Neural cell (in vitro differentiated cells): ENCODE measurements around the gene IQGAP2. TPM values are rescaled to one million over a fixed set of nuclear protein-coding genes. Genes with fewer than 3 reads are reported as not detected.
"Not testable (repeated sequence)": the region's sequence is repeated elsewhere in the genome, so short reads cannot be mapped to it uniquely, and the experiment has no call there.

Experiments used
- H2AFZ ChIP-seq: fragments of 200-600, 300-800 bp; sonication (generic), shearing (Covaris generic); 2 replicates; pipeline ENCODE4 v1.6.0; 2014; ENCODE audit warnings: low read depth, mild to moderate bottlenecking, antibody characterized with exemption, low read length, moderate library complexity
- H3F3A ChIP-seq: fragments of 200-600 bp; shearing (Covaris generic); 2 replicates; pipeline ENCODE4 v1.6.1; 2016; ENCODE audit warnings: mild to moderate bottlenecking, moderate library complexity, mixed read lengths, antibody characterized with exemption, low read length; ENCODE audit not compliant: insufficient read depth, poor library complexity, severe bottlenecking
- H3K27ac ChIP-seq: fragments of 200-600, 300-800 bp; sonication (generic), shearing (Covaris generic); 2 replicates; pipeline ENCODE4 v1.5.1; 2014; ENCODE audit warnings: mild to moderate bottlenecking, low read length, moderate library complexity
- H3K27me3 ChIP-seq: fragments of 300-800, 200-600 bp; sonication (generic), shearing (Covaris generic); 2 replicates; pipeline ENCODE4 v1.6.0; 2014; ENCODE audit warnings: mild to moderate bottlenecking, low read depth, low read length, moderate library complexity; ENCODE audit not compliant: insufficient read depth
- H3K36me3 ChIP-seq: fragments of 300-800, 200-600 bp; sonication (generic), shearing (Covaris generic); 2 replicates; pipeline ENCODE4 v1.5.1; 2014; ENCODE audit warnings: mild to moderate bottlenecking, antibody characterized with exemption, low read length, moderate library complexity; ENCODE audit not compliant: insufficient read depth
- H3K4me2 ChIP-seq: fragments of 300-800, 200-600 bp; sonication (generic), shearing (Covaris generic); 2 replicates; pipeline ENCODE4 v1.6.0; 2014; ENCODE audit warnings: mild to moderate bottlenecking, low read length
- H3K4me3 ChIP-seq: fragments of 300-800, 200-600 bp; sonication (generic), shearing (Covaris generic); 2 replicates; pipeline ENCODE4 v1.5.1; 2014; ENCODE audit warnings: mild to moderate bottlenecking, low read length, moderate library complexity
- H3K79me2 ChIP-seq: fragments of 200-600 bp; shearing (Covaris generic); replicated peaks from 2 replicates; pipeline ENCODE4 v1.6.0; 2014; ENCODE audit warnings: mild to moderate bottlenecking, low read length, moderate library complexity; ENCODE audit not compliant: insufficient read depth
- H3K9ac ChIP-seq: fragments of 300-800, 200-600 bp; sonication (generic), shearing (Covaris generic); 2 replicates; pipeline ENCODE4 v1.6.1; 2016; ENCODE audit warnings: mild to moderate bottlenecking, low read length, mixed read lengths
- H3K9me2 ChIP-seq: fragments of 200-600 bp; shearing (Covaris generic); 2 replicates; pipeline ENCODE4 v1.6.1; 2016; ENCODE audit warnings: mild to moderate bottlenecking, low read length, mixed read lengths; ENCODE audit not compliant: insufficient read depth
- H3K9me3 ChIP-seq: fragments of 200-600, 300-800 bp; sonication (generic), shearing (Covaris generic); 2 replicates; pipeline ENCODE4 v1.6.1; 2016; ENCODE audit warnings: mild to moderate bottlenecking, mixed run types, low read length, moderate library complexity, mixed read lengths
- H4K20me1 ChIP-seq: fragments of 200-600 bp; shearing (Covaris generic); 2 replicates; pipeline ENCODE4 v1.6.1; 2016; ENCODE audit warnings: mild to moderate bottlenecking, mixed run types; ENCODE audit not compliant: insufficient read depth
- CTCF ChIP-seq: fragments of 450-650 bp; IDR thresholded peaks from 2 replicates; pipeline ENCODE4 v1.5.1; 2014; ENCODE audit warnings: antibody characterized with exemption, mild to moderate bottlenecking, moderate library complexity; ENCODE audit not compliant: poor library complexity, severe bottlenecking
- EP300 ChIP-seq: fragments of 450-650 bp; conservative IDR thresholded peaks from 2 replicates; pipeline ENCODE4 v1.6.1; 2014; ENCODE audit warnings: antibody characterized with exemption, mild to moderate bottlenecking, moderate library complexity; ENCODE audit not compliant: poor library complexity, severe bottlenecking
- EZH2 ChIP-seq: fragments of 200-600, 300-800 bp; shearing (Covaris generic), sonication (generic); IDR thresholded peaks from 2 replicates; pipeline ENCODE4 v1.6.1; 2014; ENCODE audit warnings: antibody characterized with exemption, low read length, borderline replicate concordance, mild to moderate bottlenecking; ENCODE audit not compliant: insufficient read depth, poor library complexity, severe bottlenecking
- MXI1 ChIP-seq: fragments of 450-650 bp; conservative IDR thresholded peaks from 2 replicates; pipeline ENCODE4 v1.6.1; 2014; ENCODE audit warnings: antibody characterized with exemption, mild to moderate bottlenecking; ENCODE audit not compliant: poor library complexity, severe bottlenecking
- POLR2AphosphoS5 ChIP-seq: IDR thresholded peaks from 2 replicates; pipeline ENCODE4 v1.6.1; 2012
- RAD21 ChIP-seq: fragments of 450-650 bp; conservative IDR thresholded peaks from 2 replicates; pipeline ENCODE4 v1.6.1; 2014; ENCODE audit warnings: antibody characterized with exemption, mild to moderate bottlenecking, moderate library complexity
- REST ChIP-seq: IDR thresholded peaks from 2 replicates; pipeline ENCODE4 v1.6.1; 2012; ENCODE audit warnings: borderline replicate concordance
- SMC3 ChIP-seq: fragments of 450-650 bp; conservative IDR thresholded peaks from 2 replicates; pipeline ENCODE4 v1.6.1; 2014; ENCODE audit warnings: antibody characterized with exemption, mild to moderate bottlenecking, moderate library complexity; ENCODE audit not compliant: poor library complexity
- TAF1 ChIP-seq: IDR thresholded peaks from 2 replicates; pipeline ENCODE4 v1.6.1; 2012; ENCODE audit warnings: low read depth
- polyA plus RNA-seq: library from polyadenylated mRNA; depleted of rRNA; stranded (reverse); fragments of >200 nt; gene quantifications from 2 replicates; pipeline ENCODE4 v1.2.3, GENCODE V29; 2014

The IQGAP2 gene
- polyA plus RNA-seq, 1 donor from 2014 or later, result 5.2 TPM

- peaks cover 4% of the 10 kb centered on the region for H3K36me3 ChIP-seq
- H3K79me2 ChIP-seq, result no peaks in the 10 kb centered on the region
- H3K9me2 ChIP-seq, result no peaks in the 10 kb centered on the region
- no peak overlapping the region for H3K9ac ChIP-seq
- no peaks in the 10 kb centered on the region for H3K9me3 ChIP-seq
- no peaks in the 10 kb centered on the region for H3K27me3 ChIP-seq
- TF ChIP-seq POLR2AphosphoS5 (no peak), SMC3 (no peak), MXI1 (no peak), CTCF (no peak), RAD21 (no peak), REST (no peak), EP300 (no peak), EZH2 (no peak), TAF1 (no peak)
- no peak overlapping the region for H3K4me3 ChIP-seq
- no peaks in the 10 kb centered on the region for H4K20me1 ChIP-seq
- no peak overlapping the region for H2AFZ ChIP-seq
- H3F3A ChIP-seq, result no peaks in the 10 kb centered on the region
- H3K27ac ChIP-seq, result no peak overlapping the region
- no peak overlapping the region for H3K4me2 ChIP-seq
These were observed 334.8 kb downstream of the IQGAP2 start for GRCh38 chr5:76737846-76738245.

GRCh38 chr5:76741506-76741905, 338.4 kb downstream of the IQGAP2 start:
- H3K36me3 ChIP-seq, H3K79me2 ChIP-seq, H3F3A ChIP-seq, H3K4me3 ChIP-seq, H3K27me3 ChIP-seq, H2AFZ ChIP-seq, H4K20me1 ChIP-seq, H3K27ac ChIP-seq, H3K9me2 ChIP-seq, H3K9me3 ChIP-seq, H3K9ac ChIP-seq, H3K4me2 ChIP-seq: not testable (repeated sequence)

- no peaks in the 10 kb centered on the region for H3K9me3 ChIP-seq
- H3K4me2 ChIP-seq, result no peak overlapping the region
- H3K27me3 ChIP-seq, result no peaks in the 10 kb centered on the region
- TF ChIP-seq EP300, result no peak
- TF ChIP-seq CTCF, result no peak
- TF ChIP-seq SMC3, result no peak
- TF ChIP-seq REST, result no peak
- no peak for TF ChIP-seq POLR2AphosphoS5
- TF ChIP-seq MXI1, result no peak
- no peak for TF ChIP-seq TAF1
- TF ChIP-seq EZH2, result no peak
- TF ChIP-seq RAD21, result no peak
- no peaks in the 10 kb centered on the region for H3K9me2 ChIP-seq
- H3K4me3 ChIP-seq, result no peak overlapping the region
- no peak overlapping the region for H2AFZ ChIP-seq
- H3K79me2 ChIP-seq, result no peaks in the 10 kb centered on the region
- no peaks in the 10 kb centered on the region for H4K20me1 ChIP-seq
- H3K9ac ChIP-seq, result no peak overlapping the region
- no peaks in the 10 kb centered on the region for H3F3A ChIP-seq
- no peak overlapping the region for H3K27ac ChIP-seq
- no peaks in the 10 kb centered on the region for H3K36me3 ChIP-seq
These were observed 339.5 kb downstream of the IQGAP2 start for GRCh38 chr5:76742583-76742982.
